Ovary (tissue), 3 donors: ENCODE measurements around the gene EFNA1.

Experiments
- CTCF ChIP-seq, 3 donors: fragments of 450-650 bp in 2 of 3; fragments of 200-600 bp in 1 of 3; IDR thresholded peaks; one replicate each; pipeline versions ENCODE4 v1.5.1 to v1.8.0; 2016 to 2022; ENCODE audit warnings: antibody characterized with exemption in 3 of 3, mild to moderate bottlenecking in 1 of 3
- EP300 ChIP-seq: sonication (generic); formaldehyde crosslinking; IDR thresholded peaks from one replicate; pipeline ENCODE4 v1.6.1; 2017; ENCODE audit warnings: antibody characterized with exemption
- POLR2A ChIP-seq: fragments of 450-650 bp; IDR thresholded peaks from one replicate; pipeline ENCODE4 v1.6.1; 2017; ENCODE audit warnings: antibody characterized with exemption, mild to moderate bottlenecking, moderate library complexity
- donor health status: DM: no; HTN: no; CAD: no.

GRCh38 chr1:155166471-155167165 lies 38.9 kb downstream of the EFNA1 start:
- TF ChIP-seq CTCF (IDR thresholded peaks at IDR 0.05) = no peak
- TF ChIP-seq EP300 = no peak
- no peak for TF ChIP-seq POLR2A
